ENCODE data around the gene ROR1.
A peak's percentile ranks its signal among the peaks of the same experiment; 100 is the strongest.

The ROR1 gene

GRCh38 chr1:63867429-63868176 is 93.8 kb downstream of the ROR1 start:
- no peak overlapping the region for H2AFZ ChIP-seq (ENCODE audit: low read depth, low read length)
- TF ChIP-seq CTCF (IDR thresholded peaks at IDR 0.05; ENCODE audit: borderline replicate concordance, extremely low read depth, low read length, poor library complexity, severe bottlenecking), result no peak
- no peak for TF ChIP-seq EZH2 (IDR thresholded peaks at IDR 0.05; ENCODE audit: borderline replicate concordance, low read depth, low read length, severe bottlenecking)
- no peaks in the 10 kb centered on the region for H3K9me3 ChIP-seq (ENCODE audit: insufficient read depth, low read length, severe bottlenecking)
- no peak overlapping the region for H3K27ac ChIP-seq (ENCODE audit: low read length)
- H3K79me2 ChIP-seq (ENCODE audit: insufficient read depth, low read length), result no peaks in the 10 kb centered on the region
- no peak overlapping the region for H3K9ac ChIP-seq (ENCODE audit: low read depth, low read length)
- no peaks in the 10 kb centered on the region for H3K36me3 ChIP-seq (ENCODE audit: insufficient read depth, low read length)
- H3K4me1 ChIP-seq (ENCODE audit: insufficient read depth, low read length), result no peaks in the 10 kb centered on the region
- no peak overlapping the region for H3K4me3 ChIP-seq (ENCODE audit: low read depth in 1 of 2, low read length in 2 of 2)
- H3K4me2 ChIP-seq (ENCODE audit: insufficient read depth, low read length), result no peak overlapping the region
- H3K27me3 ChIP-seq (ENCODE audit: insufficient read depth, low read length, poor library complexity), result peaks cover 10% of the 10 kb centered on the region
- ATAC-seq (ENCODE audit: insufficient read depth, low read depth) (no peak), DNase-seq (no peak)
- no peaks in the 10 kb centered on the region for H4K20me1 ChIP-seq (ENCODE audit: insufficient read depth, low read length)

- H3K4me3 ChIP-seq (ENCODE audit: low read depth in 1 of 2, low read length in 2 of 2), result no peak overlapping the region
- no peak for DNase-seq
Measured at GRCh38 chr1:63868268-63868781, 94.5 kb downstream of the ROR1 start.

GRCh38 chr1:63870152-63870551 is 96.3 kb downstream of the ROR1 start:
- Histone ChIP-seq H3K4me2 (ENCODE audit: insufficient read depth, low read length) (no peak overlapping the region), H3K4me1 (ENCODE audit: insufficient read depth, low read length) (no peaks in the 10 kb centered on the region), H2AFZ (ENCODE audit: low read depth, low read length) (no peak overlapping the region), H3K27ac (ENCODE audit: low read length) (no peak overlapping the region), H3K9me3 (ENCODE audit: insufficient read depth, low read length, severe bottlenecking) (no peaks in the 10 kb centered on the region), H3K4me3 (ENCODE audit: low read depth in 1 of 2, low read length in 2 of 2) (no peak overlapping the region), H4K20me1 (ENCODE audit: insufficient read depth, low read length) (no peaks in the 10 kb centered on the region), H3K9ac (ENCODE audit: low read depth, low read length) (no peak overlapping the region), H3K27me3 (ENCODE audit: insufficient read depth, low read length, poor library complexity) (peaks cover 10% of the 10 kb centered on the region), H3K79me2 (ENCODE audit: insufficient read depth, low read length) (no peaks in the 10 kb centered on the region), H3K36me3 (ENCODE audit: insufficient read depth, low read length) (no peaks in the 10 kb centered on the region)
- TF ChIP-seq CTCF (IDR thresholded peaks at IDR 0.05; ENCODE audit: borderline replicate concordance, extremely low read depth, low read length, poor library complexity, severe bottlenecking) (peak; percentile 8), EZH2 (IDR thresholded peaks at IDR 0.05; ENCODE audit: borderline replicate concordance, low read depth, low read length, severe bottlenecking) (no peak)
- no peak for ATAC-seq (ENCODE audit: insufficient read depth, low read depth)
- no peak for DNase-seq

More at GRCh38 chr1:63868268-63868781, 94.5 kb downstream of the ROR1 start:
- Histone ChIP-seq H3K4me1 (ENCODE audit: insufficient read depth, low read length) (no peaks in the 10 kb centered on the region), H2AFZ (ENCODE audit: low read depth, low read length) (no peak overlapping the region), H3K27me3 (ENCODE audit: insufficient read depth, low read length, poor library complexity) (peaks cover 11% of the 10 kb centered on the region), H3K9ac (ENCODE audit: low read depth, low read length) (no peak overlapping the region), H3K4me2 (ENCODE audit: insufficient read depth, low read length) (no peak overlapping the region), H3K27ac (ENCODE audit: low read length) (no peak overlapping the region), H3K79me2 (ENCODE audit: insufficient read depth, low read length) (no peaks in the 10 kb centered on the region), H3K36me3 (ENCODE audit: insufficient read depth, low read length) (no peaks in the 10 kb centered on the region), H3K9me3 (ENCODE audit: insufficient read depth, low read length, severe bottlenecking) (no peaks in the 10 kb centered on the region), H4K20me1 (ENCODE audit: insufficient read depth, low read length) (no peaks in the 10 kb centered on the region)
- ATAC-seq (ENCODE audit: insufficient read depth, low read depth), result no peak
- TF ChIP-seq CTCF (IDR thresholded peaks at IDR 0.05; ENCODE audit: borderline replicate concordance, extremely low read depth, low read length, poor library complexity, severe bottlenecking), result peak; percentile 8
- TF ChIP-seq EZH2 (IDR thresholded peaks at IDR 0.05; ENCODE audit: borderline replicate concordance, low read depth, low read length, severe bottlenecking), result no peak
